HG03342 (cell line): ENCODE data around the gene COL9A1.
"Not testable (repeated sequence)": the region's sequence is repeated elsewhere in the genome, so short reads cannot be mapped to it uniquely, and the experiment has no call there.

Experiments used
- ATAC-seq: cut with Tn5 transposase; IDR thresholded peaks from one replicate; pipeline ENCODE4 v1.9.1; 2021; ENCODE audit warnings: mild to moderate bottlenecking, moderate library complexity; ENCODE audit not compliant: unreplicated experiment

The COL9A1 gene

GRCh38 chr6:70303034-70303525 is at the start of gene COL9A1:
COL9A1 (minus strand) TSS chr6:70303084; CDS start chr6:70302924, 160 bp downstream.
- no peak for ATAC-seq

DNA sequence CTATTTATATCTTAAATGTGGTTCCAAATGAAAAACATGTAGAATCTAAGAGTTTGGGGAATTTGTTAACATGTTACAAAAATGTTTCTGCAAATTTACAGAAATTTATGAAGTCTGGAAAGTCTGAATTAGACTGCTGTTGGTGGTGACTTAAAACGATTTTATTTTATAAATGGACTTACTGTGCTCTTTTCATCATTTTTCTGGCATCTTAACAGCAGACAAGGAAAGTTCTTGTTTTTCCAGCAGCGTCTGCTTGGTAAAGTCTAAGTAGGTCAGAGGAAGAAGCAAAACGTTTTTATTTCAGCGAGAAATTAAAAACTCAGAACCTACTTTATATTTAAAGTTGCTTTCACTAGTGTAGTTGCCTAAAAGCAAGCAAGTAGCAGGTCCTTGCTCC is 48.6 kb upstream of the COL9A1 start:
- ATAC-seq: no peak

- ATAC-seq: no peak
These were observed 42.7 kb upstream of the COL9A1 start for GRCh38 chr6:70345619-70346018.

DNA sequence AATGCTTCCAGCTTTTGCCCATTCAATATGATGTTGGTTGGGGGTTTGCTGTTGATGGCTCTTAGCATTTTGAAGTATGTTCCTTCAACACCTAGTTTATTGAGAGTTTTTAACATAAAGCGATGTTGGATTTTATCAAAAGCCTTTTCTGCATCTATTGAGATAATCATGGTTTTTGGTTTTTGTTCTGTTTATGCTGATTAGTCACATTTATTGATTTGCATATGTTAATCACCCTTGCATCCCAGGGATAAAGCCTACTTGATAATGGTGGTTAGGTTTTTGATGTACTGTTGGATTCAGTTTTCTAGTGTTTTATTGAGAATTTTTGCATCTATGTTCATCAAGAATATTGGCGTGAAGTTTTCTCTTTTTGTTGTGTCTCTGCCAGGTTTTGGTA is 40.4 kb upstream of the COL9A1 start:
- no peak for ATAC-seq

- not testable (repeated sequence) for ATAC-seq
These were observed 36.9 kb upstream of the COL9A1 start for GRCh38 chr6:70339810-70340209.

DNA sequence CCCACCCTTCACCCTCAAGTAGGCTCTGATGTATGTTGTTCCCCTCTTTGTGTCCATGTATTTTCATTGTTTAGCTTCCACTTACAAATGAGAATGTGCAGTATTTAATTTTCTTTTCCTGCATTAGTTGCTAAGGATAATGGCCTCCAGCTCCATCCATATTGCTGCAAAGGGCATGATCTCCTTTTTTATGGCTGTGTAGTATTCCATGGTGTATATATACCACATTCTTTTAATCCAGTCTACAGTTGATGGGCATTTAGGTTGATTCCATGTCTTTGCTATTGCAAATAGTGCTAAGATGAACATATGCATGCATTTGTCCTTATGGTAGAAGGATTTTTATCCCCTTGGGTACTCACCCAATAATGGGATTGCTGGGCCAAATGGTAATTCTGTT is 35.9 kb upstream of the COL9A1 start:
- no peak for ATAC-seq

DNA sequence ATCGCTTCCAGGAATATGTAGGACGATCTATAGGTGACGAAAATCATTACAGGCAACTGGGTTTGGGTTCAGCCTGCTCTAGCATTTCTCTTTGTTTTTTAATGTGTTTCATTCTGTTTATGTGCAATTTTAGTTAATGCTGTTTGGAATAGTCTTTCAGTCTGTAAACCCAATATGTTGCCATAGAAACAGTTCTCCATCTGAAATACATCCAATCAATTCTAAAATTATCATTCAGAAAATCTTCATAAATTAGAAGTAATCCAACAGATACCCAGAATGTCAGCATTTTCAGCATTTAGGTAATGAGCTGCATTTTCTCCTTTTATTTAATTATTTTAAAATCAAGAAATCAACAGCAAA is 34.8 kb upstream of the COL9A1 start:
- ATAC-seq: no peak

GRCh38 chr6:70336996-70337742 is 34.3 kb upstream of the COL9A1 start:
- no peak for ATAC-seq

DNA sequence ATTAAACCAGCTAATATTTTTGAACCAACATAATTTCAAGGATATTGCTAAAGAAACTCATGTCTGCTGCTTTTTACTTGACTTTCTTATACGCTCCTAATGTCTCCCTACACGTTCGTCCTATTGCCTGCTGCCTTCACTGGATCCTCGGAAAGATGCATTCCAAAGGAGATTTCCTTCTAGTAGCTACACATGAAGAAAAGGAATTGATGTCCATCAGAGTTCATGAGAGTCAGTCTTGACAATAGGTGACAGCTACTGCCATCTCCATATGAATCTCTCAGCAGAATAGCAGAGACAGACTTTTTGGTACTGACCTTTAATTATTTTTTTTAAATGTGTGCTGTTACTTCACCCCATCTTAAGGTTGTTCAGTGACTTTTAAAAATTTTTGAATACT is 24.2 kb upstream of the COL9A1 start:
- no peak for ATAC-seq

- ATAC-seq: no peak
These were observed 22.1 kb upstream of the COL9A1 start for GRCh38 chr6:70325009-70325408.

GRCh38 chr6:70317799-70318198 is 14.9 kb upstream of the COL9A1 start:
- ATAC-seq: not testable (repeated sequence)

GRCh38 chr6:70315079-70315751 is 12.3 kb upstream of the COL9A1 start:
- ATAC-seq: no peak

DNA sequence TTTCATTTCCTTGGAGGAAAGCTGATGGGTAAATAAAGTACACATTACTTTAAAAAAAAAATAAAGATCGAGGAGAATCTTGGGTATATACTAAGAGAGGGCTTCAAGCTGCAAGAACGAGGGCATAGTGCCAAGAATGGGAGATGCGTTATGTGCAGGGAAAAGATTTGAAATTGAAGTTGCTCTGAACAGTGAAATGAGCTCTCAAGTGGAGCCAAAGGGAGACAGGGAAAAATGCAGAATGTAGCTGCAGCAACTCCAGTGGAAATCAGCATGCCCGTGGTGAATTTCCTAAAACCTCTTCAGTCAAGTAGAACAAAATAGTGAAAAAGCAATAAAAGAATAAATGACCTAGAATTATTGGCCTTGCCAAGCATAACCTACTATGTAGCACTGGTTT is 11.4 kb upstream of the COL9A1 start:
- no peak for ATAC-seq

GRCh38 chr6:70312165-70312745 is 9.4 kb upstream of the COL9A1 start:
- no peak for ATAC-seq

DNA sequence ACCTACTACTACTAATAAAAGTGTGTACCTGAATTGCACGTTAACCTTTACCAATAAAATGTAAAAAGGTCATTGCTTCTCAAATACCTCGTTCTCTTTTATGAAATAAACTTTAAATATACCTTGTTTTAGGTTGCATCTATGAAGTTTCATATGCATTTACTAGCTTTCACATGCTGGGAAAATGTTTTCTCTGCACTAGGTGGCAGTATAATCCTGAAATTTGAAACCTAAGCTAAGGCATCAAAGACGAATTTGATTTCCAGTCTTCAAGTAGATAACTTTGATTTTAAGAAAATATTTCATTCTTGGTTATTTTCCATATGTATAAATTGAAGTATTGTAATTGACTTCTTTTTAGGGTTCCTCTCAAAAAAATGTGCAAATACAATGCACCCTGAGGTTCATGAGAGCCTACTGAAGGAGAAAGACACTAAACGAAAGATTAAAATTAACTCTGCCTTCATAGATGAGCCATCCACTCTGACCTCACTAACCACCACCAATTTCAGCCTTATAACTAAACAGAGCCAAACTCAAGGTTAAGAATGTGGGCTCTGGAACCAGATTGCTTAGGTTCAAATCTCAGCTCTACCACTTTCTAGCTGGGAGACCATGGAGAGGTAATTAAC is 7.3 kb upstream of the COL9A1 start:
- peak; percentile 38 for ATAC-seq

DNA sequence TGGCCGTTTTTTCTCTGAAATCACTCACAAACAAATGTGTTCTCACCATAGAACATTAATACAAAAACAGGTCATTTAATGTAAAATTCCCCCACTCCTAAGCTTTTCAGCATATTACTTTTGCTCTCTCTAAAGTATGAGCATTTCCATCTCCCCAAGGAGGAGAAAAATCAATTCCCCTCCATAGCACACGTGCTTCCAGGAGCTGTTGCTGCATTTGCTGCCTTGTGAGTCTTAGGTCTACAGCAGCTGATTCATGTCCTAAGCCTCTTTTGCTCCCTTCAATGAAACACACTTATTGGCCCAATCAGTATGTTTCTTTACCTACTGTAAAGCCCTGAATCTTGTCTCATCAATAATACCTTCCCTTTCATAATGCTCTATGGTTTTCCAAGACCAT is 6.4 kb upstream of the COL9A1 start:
- no peak for ATAC-seq

DNA sequence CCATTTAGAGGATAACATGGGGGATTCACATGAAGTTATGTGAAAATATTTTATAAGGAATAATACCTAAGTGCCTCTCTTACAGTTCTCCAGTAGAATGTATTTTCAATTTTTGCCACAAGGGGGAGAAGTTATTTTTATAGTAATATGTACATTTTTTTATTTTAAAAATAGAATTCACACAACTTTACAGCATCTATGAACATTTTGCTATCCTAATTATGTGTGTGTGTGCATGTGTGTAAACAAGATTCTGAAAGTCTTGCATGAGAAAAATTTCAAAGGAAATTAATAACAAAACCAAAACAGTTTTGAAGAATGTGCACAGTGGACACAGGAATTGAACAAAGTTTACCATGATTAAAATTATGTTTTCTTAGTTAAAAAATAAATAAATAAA is 5.3 kb upstream of the COL9A1 start:
- ATAC-seq: not testable (repeated sequence)

GRCh38 chr6:70307008-70307407 is 4.1 kb upstream of the COL9A1 start:
- ATAC-seq: no peak

GRCh38 chr6:70304616-70305015 is 1.7 kb upstream of the COL9A1 start:
- no peak for ATAC-seq

DNA sequence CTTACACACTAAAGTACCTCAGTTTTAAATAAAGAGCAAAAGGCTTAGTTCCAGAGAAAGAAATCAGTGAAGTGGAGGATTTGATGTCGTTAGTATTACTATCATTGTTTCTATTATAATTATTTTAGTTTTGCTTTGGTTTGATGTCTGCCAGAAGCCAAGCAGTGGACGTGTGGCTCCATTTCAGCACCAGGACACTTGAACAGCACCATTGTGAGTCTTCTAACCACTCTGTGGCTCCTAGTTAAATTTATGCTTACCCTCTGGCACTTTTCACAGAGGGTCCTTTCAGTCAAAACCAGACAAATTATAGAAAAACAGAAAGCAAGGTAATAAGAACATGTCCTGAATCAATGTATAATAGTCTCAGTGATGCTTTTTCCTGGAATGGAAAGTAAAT is 3.4 kb downstream of the COL9A1 start:
- no peak for ATAC-seq

- ATAC-seq: no peak
These were observed 4.8 kb downstream of the COL9A1 start for GRCh38 chr6:70298068-70298467.

DNA sequence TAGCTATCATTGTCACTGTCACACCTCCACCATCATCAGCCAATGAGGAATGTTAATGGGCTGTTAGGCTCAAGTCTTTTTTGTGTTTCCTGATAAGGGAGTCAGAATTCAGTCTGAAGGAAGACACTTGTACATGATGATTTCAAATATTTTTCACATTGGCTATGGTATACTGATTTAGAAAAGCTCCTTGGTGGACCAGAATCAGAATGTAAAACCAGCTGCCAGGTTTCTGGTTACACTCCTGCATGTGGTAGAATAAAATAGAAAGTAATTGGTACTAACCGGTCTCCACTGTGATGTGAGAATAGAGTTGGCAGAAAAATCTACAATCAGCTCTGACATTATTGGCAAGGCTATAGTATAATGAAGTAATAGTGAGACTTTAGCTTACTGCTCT is 10.7 kb downstream of the COL9A1 start:
- no peak for ATAC-seq
